Measurements from ENCODE around the gene OGFOD2.

DNA sequence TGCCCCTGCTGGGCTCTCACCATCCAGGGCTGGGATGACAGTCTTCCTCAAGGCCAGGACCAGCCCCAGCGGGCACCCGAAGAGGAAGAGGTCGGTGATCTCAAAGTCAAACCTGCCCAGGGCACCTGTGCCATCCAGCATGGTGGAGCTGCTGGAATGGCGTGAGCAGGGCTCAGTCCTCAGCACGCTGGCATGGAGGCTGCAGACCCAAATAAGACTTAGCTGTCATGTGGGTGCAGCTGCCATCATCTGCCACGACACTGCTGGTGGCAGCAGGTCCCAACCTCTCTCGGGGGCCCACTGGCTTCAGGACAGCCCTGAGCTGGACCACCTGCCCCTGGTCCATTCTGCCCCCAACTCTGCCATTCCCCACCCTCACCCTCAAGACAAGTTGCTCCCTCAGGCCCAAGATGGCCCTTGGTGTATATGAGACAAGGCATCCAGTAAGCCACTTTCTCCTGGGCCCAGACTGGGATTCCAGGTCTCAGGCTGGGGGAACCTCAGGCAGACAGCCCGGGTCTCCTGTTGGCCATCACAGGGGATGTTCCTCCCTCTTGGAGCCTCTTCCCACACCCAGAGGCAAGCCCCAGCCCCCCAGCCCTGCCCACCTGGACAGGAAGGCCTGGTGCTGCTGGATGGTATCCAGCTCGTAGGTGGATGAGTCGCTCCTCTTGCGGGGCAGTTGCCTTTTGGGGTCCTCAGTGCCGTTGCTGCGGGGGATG, 19.9 kb downstream of the OGFOD2 start:
- TF ChIP-seq, protein P1, sequence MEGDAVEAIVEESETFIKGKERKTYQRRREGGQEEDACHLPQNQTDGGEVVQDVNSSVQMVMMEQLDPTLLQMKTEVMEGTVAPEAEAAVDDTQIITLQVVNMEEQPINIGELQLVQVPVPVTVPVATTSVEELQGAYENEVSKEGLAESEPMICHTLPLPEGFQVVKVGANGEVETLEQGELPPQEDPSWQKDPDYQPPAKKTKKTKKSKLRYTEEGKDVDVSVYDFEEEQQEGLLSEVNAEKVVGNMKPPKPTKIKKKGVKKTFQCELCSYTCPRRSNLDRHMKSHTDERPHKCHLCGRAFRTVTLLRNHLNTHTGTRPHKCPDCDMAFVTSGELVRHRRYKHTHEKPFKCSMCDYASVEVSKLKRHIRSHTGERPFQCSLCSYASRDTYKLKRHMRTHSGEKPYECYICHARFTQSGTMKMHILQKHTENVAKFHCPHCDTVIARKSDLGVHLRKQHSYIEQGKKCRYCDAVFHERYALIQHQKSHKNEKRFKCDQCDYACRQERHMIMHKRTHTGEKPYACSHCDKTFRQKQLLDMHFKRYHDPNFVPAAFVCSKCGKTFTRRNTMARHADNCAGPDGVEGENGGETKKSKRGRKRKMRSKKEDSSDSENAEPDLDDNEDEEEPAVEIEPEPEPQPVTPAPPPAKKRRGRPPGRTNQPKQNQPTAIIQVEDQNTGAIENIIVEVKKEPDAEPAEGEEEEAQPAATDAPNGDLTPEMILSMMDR (IDR thresholded peaks at IDR 0.05) = no peak
- TF ChIP-seq POLR2A (IDR thresholded peaks at IDR 0.05) = no peak
